Activated CD4-positive, alpha-beta T cell treated with anti-CD3 and anti-CD28 coated beads, Interleukin-2, amount 50 U/mL, for 1 hour (primary cell): Measurements from ENCODE around the gene DLG5.
A peak's percentile ranks its signal among the peaks of the same experiment; 100 is the strongest.

Source experiments
- DNase-seq: peaks from one replicate; pipeline ENCODE4 v3.0.0-alpha.2; 2020

DLG5 gene

GRCh38 chr10:77811831-77812430 is 114.6 kb downstream of the DLG5 start:
- no peak for DNase-seq

- DNase-seq: no peak
These were observed 115.9 kb downstream of the DLG5 start for GRCh38 chr10:77810446-77811335.

- DNase-seq: no peak
These were observed 117.2 kb downstream of the DLG5 start for GRCh38 chr10:77809336-77809735.

GRCh38 chr10:77807706-77808105 is 118.8 kb downstream of the DLG5 start:
- DNase-seq: no peak

GRCh38 chr10:77806511-77807157 is 119.9 kb downstream of the DLG5 start:
- no peak for DNase-seq

- no peak for DNase-seq
These were observed 120.9 kb downstream of the DLG5 start for GRCh38 chr10:77805676-77806075.

- no peak for DNase-seq
These were observed 122.2 kb downstream of the DLG5 start for GRCh38 chr10:77804371-77804770.

- DNase-seq: peak; percentile 13
These were observed 124.9 kb downstream of the DLG5 start for GRCh38 chr10:77801474-77802161.

- no peak for DNase-seq
These were observed 125.8 kb downstream of the DLG5 start for GRCh38 chr10:77800738-77801266.

- DNase-seq: no peak
These were observed 126.2 kb downstream of the DLG5 start for GRCh38 chr10:77800320-77800719.

- peak; percentile 11 for DNase-seq
These were observed 127.2 kb downstream of the DLG5 start for GRCh38 chr10:77799352-77799751.

- DNase-seq: no peak
These were observed 127.6 kb downstream of the DLG5 start for GRCh38 chr10:77798940-77799339.

GRCh38 chr10:77796311-77796915 is 130.1 kb downstream of the DLG5 start:
- no peak for DNase-seq

GRCh38 chr10:77795426-77796055 is 131.0 kb downstream of the DLG5 start:
- DNase-seq: no peak

- no peak for DNase-seq
These were observed 132.1 kb downstream of the DLG5 start for GRCh38 chr10:77794256-77795142.

GRCh38 chr10:77793831-77794230 is 132.7 kb downstream of the DLG5 start:
- no peak for DNase-seq

GRCh38 chr10:77792155-77792554 is 134.4 kb downstream of the DLG5 start:
- DNase-seq: no peak

- no peak for DNase-seq
These were observed 135.0 kb downstream of the DLG5 start for GRCh38 chr10:77791506-77791905.

GRCh38 chr10:77789861-77790260 is 136.7 kb downstream of the DLG5 start:
- no peak for DNase-seq

GRCh38 chr10:77789016-77789415 is 137.5 kb downstream of the DLG5 start:
- DNase-seq: no peak

GRCh38 chr10:77788496-77789010 is 138.0 kb downstream of the DLG5 start:
- DNase-seq: no peak
